ENCODE data around the gene IL1RAPL1.

Gene IL1RAPL1

GRCh38 chrX:28586981-28587551 is at the start of gene IL1RAPL1:
TSS of gene IL1RAPL1 (plus strand) at chrX:28587446.
- DNase-seq, result no peak

- DNase-seq, result no peak
These were observed 44.5 kb upstream of the IL1RAPL1 start for GRCh38 chrX:28542791-28543190.

- DNase-seq, result no peak
These were observed 37.4 kb upstream of the IL1RAPL1 start for GRCh38 chrX:28549838-28550237.

- no peak for DNase-seq
These were observed 36.8 kb upstream of the IL1RAPL1 start for GRCh38 chrX:28550331-28550872.

GRCh38 chrX:28552322-28552721 is 34.9 kb upstream of the IL1RAPL1 start:
- DNase-seq, result no peak

- no peak for DNase-seq
These were observed 34.1 kb upstream of the IL1RAPL1 start for GRCh38 chrX:28552882-28553829.

GRCh38 chrX:28576117-28576516 is 11.1 kb upstream of the IL1RAPL1 start:
- DNase-seq, result no peak

GRCh38 chrX:28581522-28581921 is 5.7 kb upstream of the IL1RAPL1 start:
- DNase-seq, result no peak

GRCh38 chrX:28582511-28582910 is 4.7 kb upstream of the IL1RAPL1 start:
- no peak for DNase-seq

- no peak for DNase-seq
These were observed 3.2 kb upstream of the IL1RAPL1 start for GRCh38 chrX:28584025-28584424.

GRCh38 chrX:28585767-28586166 is 1.5 kb upstream of the IL1RAPL1 start:
- no peak for DNase-seq

GRCh38 chrX:28586286-28586685 is 960 bp upstream of the IL1RAPL1 start:
- DNase-seq, result no peak

GRCh38 chrX:28589046-28589445 is 1.8 kb downstream of the IL1RAPL1 start:
- no peak for DNase-seq

- DNase-seq, result no peak
These were observed 3.1 kb downstream of the IL1RAPL1 start for GRCh38 chrX:28590396-28590795.

- DNase-seq, result no peak
These were observed 4.3 kb downstream of the IL1RAPL1 start for GRCh38 chrX:28591542-28591941.

- DNase-seq, result no peak
These were observed 8.1 kb downstream of the IL1RAPL1 start for GRCh38 chrX:28595346-28595745.

GRCh38 chrX:28599957-28600356 is 12.7 kb downstream of the IL1RAPL1 start:
- DNase-seq, result no peak

GRCh38 chrX:28609003-28609402 is 21.8 kb downstream of the IL1RAPL1 start:
- no peak for DNase-seq

- no peak for DNase-seq
These were observed 22.8 kb downstream of the IL1RAPL1 start for GRCh38 chrX:28609917-28610613.

- DNase-seq, result no peak
These were observed 23.5 kb downstream of the IL1RAPL1 start for GRCh38 chrX:28610746-28611145.

- no peak for DNase-seq
These were observed 26.3 kb downstream of the IL1RAPL1 start for GRCh38 chrX:28613558-28613957.

- DNase-seq, result no peak
These were observed 38.0 kb downstream of the IL1RAPL1 start for GRCh38 chrX:28625223-28625622.

GRCh38 chrX:28626515-28626914 is 39.3 kb downstream of the IL1RAPL1 start:
- DNase-seq, result no peak
